GM23248 (cell line): ENCODE measurements around the gene KAZN. TPM values are rescaled to one million over a fixed set of nuclear protein-coding genes. Genes with fewer than 3 reads are reported as not detected.

Experiments used
- DNase-seq: peaks from one replicate; pipeline ENCODE4 v3.0.0-alpha.2; 2015
- H2AFZ ChIP-seq: fragments of 200-600 bp; sonication (generic); 2 replicates; pipeline ENCODE4 v1.6.1; 2016; ENCODE audit warnings: antibody characterized with exemption
- H3F3A ChIP-seq: fragments of 200-600 bp; sonication (generic); 2 replicates; pipeline ENCODE4 v1.6.1; 2016; ENCODE audit warnings: mild to moderate bottlenecking, antibody characterized with exemption, mixed run types; ENCODE audit not compliant: insufficient read depth
- H3K27ac ChIP-seq: fragments of 200-600 bp; sonication (generic); 2 replicates; pipeline ENCODE4 v1.5.1; 2016; ENCODE audit warnings: mild to moderate bottlenecking
- H3K27me3 ChIP-seq: fragments of 200-600 bp; sonication (generic); replicated peaks from 2 replicates; pipeline ENCODE4 v1.6.1; 2016; ENCODE audit warnings: mild to moderate bottlenecking; ENCODE audit not compliant: insufficient read depth
- H3K36me3 ChIP-seq: fragments of 200-600 bp; sonication (generic); 2 replicates; pipeline ENCODE4 v1.6.1; 2016; ENCODE audit warnings: low read depth, mild to moderate bottlenecking
- H3K4me1 ChIP-seq: fragments of 200-600 bp; sonication (generic); 2 replicates; pipeline ENCODE4 v1.6.1; 2016; ENCODE audit warnings: mild to moderate bottlenecking; ENCODE audit not compliant: insufficient read depth
- H3K4me2 ChIP-seq: fragments of 200-600 bp; sonication (generic); one replicate; pipeline ENCODE4 v1.6.1; 2016; ENCODE audit warnings: mild to moderate bottlenecking; ENCODE audit not compliant: unreplicated experiment
- H3K4me3 ChIP-seq: fragments of 200-600 bp; sonication (generic); 2 replicates; pipeline ENCODE4 v1.5.1; 2016; ENCODE audit warnings: mild to moderate bottlenecking
- H3K79me2 ChIP-seq: fragments of 200-600 bp; sonication (generic); 2 replicates; pipeline ENCODE4 v1.6.1; 2016; ENCODE audit warnings: mild to moderate bottlenecking; ENCODE audit not compliant: insufficient read depth
- H3K9ac ChIP-seq: fragments of 200-600 bp; sonication (generic); 2 replicates; pipeline ENCODE4 v1.6.1; 2016; ENCODE audit warnings: mild to moderate bottlenecking
- H3K9me2 ChIP-seq: fragments of 200-600 bp; sonication (generic); 2 replicates; pipeline ENCODE4 v1.6.1; 2016; ENCODE audit warnings: mixed run types, mild to moderate bottlenecking, moderate library complexity; ENCODE audit not compliant: insufficient read depth
- H3K9me3 ChIP-seq: fragments of 200-600 bp; sonication (generic); one replicate; pipeline ENCODE4 v1.6.1; 2017; ENCODE audit warnings: low read depth
- H4K20me1 ChIP-seq: fragments of 200-600 bp; sonication (generic); 2 replicates; pipeline ENCODE4 v1.6.0; 2016; ENCODE audit not compliant: insufficient read depth
- EZH2 ChIP-seq: fragments of 200-600 bp; sonication (generic); IDR thresholded peaks from 2 replicates; pipeline ENCODE4 v1.6.1; 2018; ENCODE audit warnings: antibody characterized with exemption, mild to moderate bottlenecking; ENCODE audit not compliant: insufficient read depth, poor library complexity, severe bottlenecking
- EZH2phosphoT487 ChIP-seq: fragments of 200-600 bp; sonication (generic); IDR thresholded peaks from 2 replicates; pipeline ENCODE4 v1.6.1; 2018; ENCODE audit warnings: antibody characterized with exemption, moderate library complexity, mild to moderate bottlenecking, low read depth; ENCODE audit not compliant: insufficient read depth
- WGBS, 2 experiments: methylation state at CpG; one replicate each; pipeline ENCODE4 v1.1.6; 2015 to 2017; ENCODE audit warnings: low lambda C conversion rate in 2 of 2, low coverage in 1 of 2; ENCODE audit errors: missing lambda C conversion rate in 2 of 2; 5-methylcytosine and 5-hydroxymethylcytosine counted together
- in situ Hi-C: fragments of 300-500 bp; cut with MboI; formaldehyde crosslinking; loops from 2 replicates; pipeline ENCODE4 v1.15.0; 2020
- polyA plus RNA-seq: library from polyadenylated mRNA; unstranded; fragments of >200 nt; fragmentation: Nextera tagmentation; extraction: Ambion mirVana; gene quantifications from 2 replicates; pipeline ENCODE4 v1.2.1, GENCODE V29; 2016
- total RNA-seq: library from RNA; depleted of rRNA; stranded (reverse); fragments of >200 nt; shearing (Covaris generic); gene quantifications from 2 replicates; pipeline ENCODE4 v1.2.3, GENCODE V29; 2014

Gene KAZN
- total and polyA plus RNA-seq, 2 experiments from 2014 or later: 4.9 to 7.2 TPM

GRCh38 chr1:14553711-14554110 lies 44.8 kb upstream of the KAZN start:
- in situ Hi-C loops: no loop called here
- no peaks in the 10 kb centered on the region for H4K20me1 ChIP-seq
- H3K4me3 ChIP-seq: no peak overlapping the region
- H3F3A ChIP-seq: no peaks in the 10 kb centered on the region
- H3K9ac ChIP-seq: no peak overlapping the region
- TF ChIP-seq EZH2: no peak
- H3K4me1 ChIP-seq: no peaks in the 10 kb centered on the region
- H2AFZ ChIP-seq: no peak overlapping the region
- peaks cover 13% of the 10 kb centered on the region; the same call in 1 of the 2 replicates for H3K27me3 ChIP-seq
- no peaks in the 10 kb centered on the region for H3K9me3 ChIP-seq
- H3K27ac ChIP-seq: no peak overlapping the region
- no peak for DNase-seq
- no peaks in the 10 kb centered on the region for H3K36me3 ChIP-seq
- H3K79me2 ChIP-seq: no peaks in the 10 kb centered on the region
- 66 to 67% methylated on average over 7 of the region's 7 CpGs for WGBS, 2 experiments
- no peak overlapping the region for H3K4me2 ChIP-seq
- H3K9me2 ChIP-seq: no peaks in the 10 kb centered on the region

- no peak overlapping the region for H3K4me3 ChIP-seq
- H3K9me3 ChIP-seq: no peaks in the 10 kb centered on the region
- TF ChIP-seq EZH2 (no peak), EZH2phosphoT487 (no peak)
- H3K36me3 ChIP-seq: no peaks in the 10 kb centered on the region
- no peaks in the 10 kb centered on the region for H3K4me1 ChIP-seq
- H3F3A ChIP-seq: no peaks in the 10 kb centered on the region
- H3K9me2 ChIP-seq: no peaks in the 10 kb centered on the region
- H3K79me2 ChIP-seq: no peaks in the 10 kb centered on the region
- no peak overlapping the region for H2AFZ ChIP-seq
- no peak for DNase-seq
- H4K20me1 ChIP-seq: no peaks in the 10 kb centered on the region
- H3K4me2 ChIP-seq: no peak overlapping the region
- H3K27ac ChIP-seq: no peak overlapping the region
- peaks cover 13% of the 10 kb centered on the region; the same call in 1 of the 2 replicates for H3K27me3 ChIP-seq
- in situ Hi-C loops: no loop called here
- no peak overlapping the region for H3K9ac ChIP-seq
- WGBS, 2 experiments: 55 to 70% methylated on average over 2 of the region's 2 CpGs
Observed at GRCh38 chr1:14555091-14555490, 43.4 kb upstream of the KAZN start.

GRCh38 chr1:14561014-14561693 lies 37.3 kb upstream of the KAZN start:
- H2AFZ ChIP-seq: no peak overlapping the region
- in situ Hi-C loops: no loop called here
- WGBS, 2 experiments: 78% methylated on average over 8 of the region's 8 CpGs

GRCh38 chr1:14565090-14565489 lies 33.4 kb upstream of the KAZN start:
- H3K4me3 ChIP-seq: no peak overlapping the region
- no peak overlapping the region for H2AFZ ChIP-seq
- WGBS, 2 experiments: 44 to 50% methylated on average over 2 of the region's 2 CpGs
- no peaks in the 10 kb centered on the region; the same call in 1 of the 2 replicates for H3K27me3 ChIP-seq
- no peak for DNase-seq
- no peaks in the 10 kb centered on the region for H4K20me1 ChIP-seq
- H3K9me2 ChIP-seq: no peaks in the 10 kb centered on the region
- no peaks in the 10 kb centered on the region for H3K9me3 ChIP-seq
- no peak overlapping the region for H3K9ac ChIP-seq
- no peaks in the 10 kb centered on the region for H3F3A ChIP-seq
- no peak overlapping the region for H3K4me2 ChIP-seq
- in situ Hi-C loops: no loop called here
- H3K4me1 ChIP-seq: no peaks in the 10 kb centered on the region
- H3K27ac ChIP-seq: no peak overlapping the region
- TF ChIP-seq EZH2phosphoT487 (no peak), EZH2 (no peak)
- H3K79me2 ChIP-seq: no peaks in the 10 kb centered on the region
- no peaks in the 10 kb centered on the region for H3K36me3 ChIP-seq

More at GRCh38 chr1:14561014-14561693, 37.3 kb upstream of the KAZN start:
- Histone ChIP-seq H3K9ac (no peak overlapping the region), H3K9me3 (no peaks in the 10 kb centered on the region), H4K20me1 (no peaks in the 10 kb centered on the region), H3K4me1 (no peaks in the 10 kb centered on the region), H3K4me2 (no peak overlapping the region), H3K79me2 (no peaks in the 10 kb centered on the region), H3K9me2 (no peaks in the 10 kb centered on the region), H3K27ac (no peak overlapping the region), H3K4me3 (no peak overlapping the region), H3K36me3 (no peaks in the 10 kb centered on the region), H3K27me3 (peaks cover 13% of the 10 kb centered on the region; the same call in 1 of the 2 replicates), H3F3A (no peaks in the 10 kb centered on the region)
- TF ChIP-seq EZH2 (no peak), EZH2phosphoT487 (no peak)
- DNase-seq: peak; percentile 57
